Trophoblast cell (in vitro differentiated cells and primary cell): ENCODE results near the gene TOM1L2. TPM values are rescaled to one million over a fixed set of nuclear protein-coding genes. Genes with fewer than 3 reads are reported as not detected.

Experiments
- DNase-seq, 2 donors: peaks; one replicate each; pipeline ENCODE4 v3.0.0-alpha.2; 2016
- H2AFZ ChIP-seq: 2 replicates; pipeline ENCODE4 v1.6.1; 2013; ENCODE audit warnings: low read length, moderate library complexity, mild to moderate bottlenecking; ENCODE audit not compliant: insufficient read depth, poor library complexity
- H2AK5ac ChIP-seq: 2 replicates; pipeline ENCODE4 v1.6.1; 2013; ENCODE audit warnings: mild to moderate bottlenecking, low read length
- H2BK120ac ChIP-seq: 2 replicates; pipeline ENCODE4 v1.6.1; 2013; ENCODE audit warnings: low read length, mild to moderate bottlenecking, moderate library complexity; ENCODE audit not compliant: insufficient read depth, poor library complexity
- H2BK12ac ChIP-seq: 2 replicates; pipeline ENCODE4 v1.6.1; 2013; ENCODE audit warnings: mild to moderate bottlenecking, low read length, moderate library complexity
- H2BK5ac ChIP-seq: 2 replicates; pipeline ENCODE4 v1.6.1; 2013; ENCODE audit warnings: low read length, low read depth, moderate library complexity, mild to moderate bottlenecking; ENCODE audit not compliant: poor library complexity
- H3K14ac ChIP-seq: 2 replicates; pipeline ENCODE4 v1.6.1; 2013; ENCODE audit warnings: mild to moderate bottlenecking, low read length
- H3K18ac ChIP-seq: 2 replicates; pipeline ENCODE4 v1.6.1; 2013; ENCODE audit warnings: mild to moderate bottlenecking, low read length
- H3K23ac ChIP-seq: 2 replicates; pipeline ENCODE4 v1.6.1; 2013; ENCODE audit warnings: low read length
- H3K27ac ChIP-seq: 2 replicates; pipeline ENCODE4 v1.5.1; 2013; ENCODE audit warnings: low read depth, mild to moderate bottlenecking, inconsistent platforms, low read length, moderate library complexity
- H3K27me3 ChIP-seq: 2 replicates; pipeline ENCODE4 v1.6.1; 2013; ENCODE audit warnings: inconsistent platforms, mild to moderate bottlenecking, low read length, moderate library complexity; ENCODE audit not compliant: insufficient read depth
- H3K36me3 ChIP-seq, 2 experiments: 1 replicate in 1 of 2; 2 replicates in 1 of 2; pipeline ENCODE4 v1.6.1; 2013; ENCODE audit warnings: low read length in 2 of 2, mild to moderate bottlenecking in 2 of 2, moderate library complexity in 1 of 2; ENCODE audit not compliant: insufficient read depth in 2 of 2, control insufficient read depth in 1 of 2
- H3K4ac ChIP-seq: 2 replicates; pipeline ENCODE4 v1.6.1; 2013; ENCODE audit warnings: low read depth, mild to moderate bottlenecking, low read length, moderate library complexity
- H3K4me1 ChIP-seq, 2 experiments: 1 replicate in 1 of 2; 2 replicates in 1 of 2; pipeline ENCODE4 v1.6.1; 2013; ENCODE audit warnings: low read length in 2 of 2, mild to moderate bottlenecking in 2 of 2, moderate library complexity in 1 of 2; ENCODE audit not compliant: insufficient read depth in 2 of 2, control insufficient read depth in 1 of 2
- H3K4me2 ChIP-seq: 2 replicates; pipeline ENCODE4 v1.6.1; 2013; ENCODE audit warnings: inconsistent platforms, mild to moderate bottlenecking, low read length, moderate library complexity
- H3K4me3 ChIP-seq: 2 replicates; pipeline ENCODE4 v1.5.1; 2013; ENCODE audit warnings: mild to moderate bottlenecking, low read depth, low read length, inconsistent platforms
- H3K79me1 ChIP-seq: one replicate; pipeline ENCODE4 v1.6.1; 2013; ENCODE audit warnings: low read length
- H3K79me2 ChIP-seq: 2 replicates; pipeline ENCODE4 v1.6.1; 2013; ENCODE audit warnings: low read length, mild to moderate bottlenecking; ENCODE audit not compliant: control insufficient read depth, insufficient read depth, poor library complexity
- H3K9ac ChIP-seq: 2 replicates; pipeline ENCODE4 v1.6.1; 2013; ENCODE audit warnings: mild to moderate bottlenecking, low read length
- H3K9me3 ChIP-seq: 2 replicates; pipeline ENCODE4 v1.6.1; 2013; ENCODE audit warnings: low read depth, mild to moderate bottlenecking, control low read depth, inconsistent platforms, low read length; ENCODE audit not compliant: insufficient read depth
- H4K12ac ChIP-seq: 2 replicates; pipeline ENCODE4 v1.6.1; 2013; ENCODE audit warnings: low read depth, mild to moderate bottlenecking, low read length, moderate library complexity
- H4K8ac ChIP-seq: 2 replicates; pipeline ENCODE4 v1.6.1; 2013; ENCODE audit warnings: low read depth, mild to moderate bottlenecking, low read length, moderate library complexity
- H4K91ac ChIP-seq: one replicate; pipeline ENCODE4 v1.6.1; 2013; ENCODE audit warnings: low read depth, mild to moderate bottlenecking, low read length, moderate library complexity
- WGBS: extraction: QIAGEN DNeasy Blood & Tissue Kit; methylation state at CpG from one replicate; pipeline ENCODE4 v1.1.7; 2013; ENCODE audit warnings: missing lambda C conversion rate; ENCODE audit not compliant: insufficient read length, insufficient coverage; ENCODE audit errors: extremely low coverage; 5-methylcytosine and 5-hydroxymethylcytosine counted together
- polyA plus RNA-seq: library from polyadenylated mRNA; stranded (reverse); fragments of 200-250 nt; gene quantifications from 2 replicates; pipeline ENCODE4 v1.2.3, GENCODE V29; 2013

Gene TOM1L2
- polyA plus RNA-seq = 76.2 and 80.2 TPM in 2 replicates

DNA sequence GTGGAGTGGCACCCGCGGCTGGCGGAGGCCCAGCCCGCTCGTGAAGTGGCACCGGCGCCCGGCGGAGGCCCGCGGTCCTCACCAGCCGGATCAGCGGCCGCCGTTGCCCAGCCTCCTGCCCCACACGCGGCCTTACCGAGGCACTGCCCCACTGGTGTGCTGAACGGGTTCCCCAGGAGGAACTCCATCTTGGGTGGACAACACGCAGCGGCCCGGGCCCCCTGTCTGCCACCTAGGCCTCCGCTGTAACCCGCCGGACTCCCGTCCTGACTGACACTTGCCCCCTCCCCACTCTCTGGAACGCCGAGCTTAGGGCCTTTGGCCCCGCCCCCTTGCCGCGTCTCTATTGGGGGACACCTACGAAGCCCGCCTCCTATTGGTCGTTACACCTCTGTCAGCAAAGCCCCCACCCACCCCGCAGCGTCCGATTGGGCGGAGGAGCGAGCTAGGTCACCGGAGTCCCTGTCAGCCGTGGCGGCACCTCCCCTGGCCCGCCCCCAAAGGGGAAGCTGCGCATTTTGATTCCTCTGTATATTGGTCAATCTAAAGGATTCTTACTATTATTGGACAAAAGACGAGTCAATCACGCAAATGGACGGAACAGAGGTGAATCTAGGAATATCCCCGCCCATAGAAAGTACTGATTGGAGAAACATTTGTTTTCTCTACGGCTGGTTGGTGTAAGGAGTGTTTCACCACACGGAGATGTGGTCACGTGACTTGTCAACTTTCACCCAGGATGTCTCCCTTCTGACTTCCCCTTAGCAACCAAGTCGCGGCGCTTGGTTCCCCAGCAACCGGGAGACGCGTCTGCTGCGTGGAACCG lies at the start of gene TOM1L2, which contains the start of gene DRC3:
TOM1L2 (minus strand) TSS at position 275 of the 826 bp plus-strand sequence; CDS start at position 188, 87 bp downstream.
DRC3 (plus strand) TSS at position 737 of the 826 bp plus-strand sequence. CDS start 4,737 bp downstream, outside the sequence.
- H2AK5ac ChIP-seq = peak within 1 kb of the TSS; percentile 73
- no CpG with 5 or more reads among the region's 59 CpGs for WGBS
- H3K27ac ChIP-seq = no peak within 1 kb of the TSS
- peak within 1 kb of the TSS; percentile 80 for H3K4me2 ChIP-seq
- peak within 1 kb of the TSS; percentile 62 for H3K14ac ChIP-seq
- no peak within 1 kb of the TSS for H3K23ac ChIP-seq
- peak within 1 kb of the TSS; percentile 4 for H4K12ac ChIP-seq
- H3K4me1 ChIP-seq = peaks cover 8 to 9% of the 10 kb centered on the region in 2 experiments
- H3K27me3 ChIP-seq = no peaks in the 10 kb centered on the region
- H3K9ac ChIP-seq = peak within 1 kb of the TSS; percentile 61
- peaks cover 7% of the 10 kb centered on the region for H3K79me2 ChIP-seq
- peak within 1 kb of the TSS; percentile 62 for H2AFZ ChIP-seq
- no peaks in the 10 kb centered on the region for H3K9me3 ChIP-seq
- no peaks in the 10 kb centered on the region for H3K36me3 ChIP-seq
- peak within 1 kb of the TSS; percentile 67 for H3K18ac ChIP-seq
- H3K4me3 ChIP-seq = peak within 1 kb of the TSS; percentile 88
- no peak within 1 kb of the TSS for H2BK12ac ChIP-seq
- peak within 1 kb of the TSS; percentile 54 for H3K4ac ChIP-seq
- DNase-seq = peak; percentile 100
- peaks cover 4% of the 10 kb centered on the region for H3K79me1 ChIP-seq
- peak within 1 kb of the TSS; percentile 57 for H2BK120ac ChIP-seq
- H4K91ac ChIP-seq = peak within 1 kb of the TSS; percentile 67
- H4K8ac ChIP-seq = peak within 1 kb of the TSS; percentile 11
- H2BK5ac ChIP-seq = peak within 1 kb of the TSS; percentile 14

- no peak overlapping the region for H2AFZ ChIP-seq
- no peak overlapping the region for H2AK5ac ChIP-seq
- no peak overlapping the region for H3K4me2 ChIP-seq
- H3K36me3 ChIP-seq = peaks cover 7 to 16% of the 10 kb centered on the region in 2 experiments
- no peaks in the 10 kb centered on the region for H3K79me1 ChIP-seq
- no peak overlapping the region for H3K9ac ChIP-seq
- WGBS = no CpG with 5 or more reads among the region's 5 CpGs
- DNase-seq = no peak
- no peak overlapping the region for H3K14ac ChIP-seq
- no peak overlapping the region for H4K12ac ChIP-seq
- no peaks in the 10 kb centered on the region for H3K79me2 ChIP-seq
- no peak overlapping the region for H3K23ac ChIP-seq
- no peak overlapping the region for H3K4me3 ChIP-seq
- H3K18ac ChIP-seq = no peak overlapping the region
- no peak overlapping the region for H2BK5ac ChIP-seq
- no peak overlapping the region for H3K27ac ChIP-seq
- peaks cover 2 to 3% of the 10 kb centered on the region in 2 experiments for H3K4me1 ChIP-seq
- no peaks in the 10 kb centered on the region for H3K9me3 ChIP-seq
- H2BK12ac ChIP-seq = no peak overlapping the region
- H2BK120ac ChIP-seq = no peak overlapping the region
- H4K91ac ChIP-seq = no peak overlapping the region
- no peak overlapping the region for H3K4ac ChIP-seq
- H4K8ac ChIP-seq = no peak overlapping the region
- no peaks in the 10 kb centered on the region for H3K27me3 ChIP-seq
Measured at GRCh38 chr17:18021372-18021771, 49.2 kb upstream of the TOM1L2 start.

- Histone ChIP-seq H4K12ac (no peak overlapping the region), H3K27me3 (no peaks in the 10 kb centered on the region), H3K36me3 (peaks cover 7 to 17% of the 10 kb centered on the region in 2 experiments), H2BK5ac (no peak overlapping the region), H3K79me1 (no peaks in the 10 kb centered on the region), H2BK120ac (no peak overlapping the region), H3K9ac (no peak overlapping the region), H2AK5ac (no peak overlapping the region), H3K4me3 (no peak overlapping the region), H3K4me2 (no peak overlapping the region), H3K4me1 (no peaks in the 10 kb centered on the region), H3K14ac (no peak overlapping the region), H3K27ac (no peak overlapping the region), H3K79me2 (no peaks in the 10 kb centered on the region), H4K91ac (no peak overlapping the region), H3K18ac (no peak overlapping the region), H3K4ac (no peak overlapping the region), H2BK12ac (no peak overlapping the region), H4K8ac (no peak overlapping the region), H2AFZ (no peak overlapping the region), H3K9me3 (no peaks in the 10 kb centered on the region), H3K23ac (no peak overlapping the region)
- no peak for DNase-seq
- WGBS = no CpG with 5 or more reads among the region's 6 CpGs
Measured at GRCh38 chr17:18020971-18021370, 48.8 kb upstream of the TOM1L2 start.

- no peak overlapping the region for H2BK120ac ChIP-seq
- no peak overlapping the region for H3K9ac ChIP-seq
- no peaks in the 10 kb centered on the region for H3K79me1 ChIP-seq
- peaks cover 12 to 22% of the 10 kb centered on the region in 2 experiments for H3K36me3 ChIP-seq
- no CpG with 5 or more reads among the region's 2 CpGs for WGBS
- no peak overlapping the region for H3K4me2 ChIP-seq
- no peak overlapping the region for H3K18ac ChIP-seq
- H3K4ac ChIP-seq = no peak overlapping the region
- no peaks in the 10 kb centered on the region for H3K4me1 ChIP-seq
- no peaks in the 10 kb centered on the region for H3K9me3 ChIP-seq
- no peak overlapping the region for H4K8ac ChIP-seq
- no peak overlapping the region for H2BK12ac ChIP-seq
- no peak overlapping the region for H2AK5ac ChIP-seq
- H3K23ac ChIP-seq = no peak overlapping the region
- H2AFZ ChIP-seq = no peak overlapping the region
- no peak overlapping the region for H3K4me3 ChIP-seq
- H3K27me3 ChIP-seq = no peaks in the 10 kb centered on the region
- H3K14ac ChIP-seq = no peak overlapping the region
- no peak for DNase-seq
- H3K27ac ChIP-seq = no peak overlapping the region
- no peak overlapping the region for H2BK5ac ChIP-seq
- H4K91ac ChIP-seq = no peak overlapping the region
- H4K12ac ChIP-seq = no peak overlapping the region
- H3K79me2 ChIP-seq = no peaks in the 10 kb centered on the region
Measured at GRCh38 chr17:18019838-18020154, 47.6 kb upstream of the TOM1L2 start.
